Prostate gland (tissue), 2 donors: Measurements from ENCODE around the gene MYO18B.

Source experiments
- CTCF ChIP-seq, 4 experiments: fragments of 200-600 bp in 2 of 4; fragments of 450-650 bp in 2 of 4; sonication (generic) in 2 of 4; IDR thresholded peaks; 1 replicate in 3 of 4; 2 replicates in 1 of 4; pipeline ENCODE4 v1.5.1; 2016 to 2019; ENCODE audit warnings: antibody characterized with exemption in 4 of 4, mild to moderate bottlenecking in 2 of 4, moderate library complexity in 2 of 4
- POLR2A ChIP-seq: fragments of 450-650 bp; IDR thresholded peaks from one replicate; pipeline ENCODE4 v1.6.1; 2016; ENCODE audit warnings: antibody characterized with exemption, mild to moderate bottlenecking
- POLR2AphosphoS5 ChIP-seq: sonication (generic); formaldehyde crosslinking; IDR thresholded peaks from one replicate; pipeline ENCODE4 v1.6.1; 2017; ENCODE audit warnings: antibody characterized with exemption

GRCh38 chr22:26079009-26079408, 337.0 kb downstream of the MYO18B start:
- TF ChIP-seq CTCF (IDR thresholded peaks at IDR 0.05) (no peak), POLR2AphosphoS5 (no peak), POLR2A (no peak)
